ENCODE results near the gene KHSRP.
"Not testable (repeated sequence)": the region's sequence is repeated elsewhere in the genome, so short reads cannot be mapped to it uniquely, and the experiment has no call there.

The KHSRP gene

GRCh38 chr19:6417713-6418561, 6.7 kb downstream of the KHSRP start:
- DNase-seq: no peak

GRCh38 chr19:6416658-6417405, 7.8 kb downstream of the KHSRP start:
- no peak for DNase-seq

GRCh38 chr19:6415591-6416190, 8.9 kb downstream of the KHSRP start:
- DNase-seq: no peak

- DNase-seq: no peak
Observed at GRCh38 chr19:6414793-6415590, 9.6 kb downstream of the KHSRP start.

GRCh38 chr19:6413721-6414643, 10.6 kb downstream of the KHSRP start:
- no peak for DNase-seq

- no peak for DNase-seq
Observed at GRCh38 chr19:6413291-6413690, 11.3 kb downstream of the KHSRP start.

GRCh38 chr19:6412447-6413091, 12.0 kb downstream of the KHSRP start:
- DNase-seq: peak; percentile 10 to 29

GRCh38 chr19:6412061-6412446, 12.6 kb downstream of the KHSRP start:
- DNase-seq: no peak

GRCh38 chr19:6409346-6409745, 15.3 kb downstream of the KHSRP start:
- no peak for DNase-seq

- no peak for DNase-seq
Observed at GRCh38 chr19:6406401-6406800, 18.2 kb downstream of the KHSRP start.

- no peak for DNase-seq
Observed at GRCh38 chr19:6402837-6403608, 21.6 kb downstream of the KHSRP start.

GRCh38 chr19:6402058-6402457, 22.6 kb downstream of the KHSRP start:
- DNase-seq: no peak

- not testable (repeated sequence) for DNase-seq
Observed at GRCh38 chr19:6400062-6400944, 24.3 kb downstream of the KHSRP start.

- DNase-seq: no peak
Observed at GRCh38 chr19:6396305-6396704, 28.3 kb downstream of the KHSRP start.

- DNase-seq: no peak
Observed at GRCh38 chr19:6394831-6395230, 29.8 kb downstream of the KHSRP start.

- DNase-seq: no peak
Observed at GRCh38 chr19:6393983-6394412, 30.6 kb downstream of the KHSRP start.

- DNase-seq: peak; percentile 92 to 93
Observed at GRCh38 chr19:6393074-6393982, 31.3 kb downstream of the KHSRP start, which contains the start of gene GTF2F1. TSS of gene GTF2F1 (minus strand) at chr19:6393164. CDS start at chr19:6392995, 169 bp downstream.
